ENCODE measurements around the gene KDM8.

GRCh38 chr16:27171584-27171983, 31.7 kb upstream of the KDM8 start:
- TF ChIP-seq CTCF (IDR thresholded peaks at IDR 0.05) (no peak), POLR2A (IDR thresholded peaks at IDR 0.05) (no peak)

All from sigmoid colon (tissue), 3 donors.